Measurements from ENCODE around the gene LPAR1. TPM values are rescaled to one million over a fixed set of nuclear protein-coding genes. Genes with fewer than 3 reads are reported as not detected.

LPAR1 gene
- total RNA-seq, 1 experiment from 2014 or later = 4.9 TPM

- H3K27ac Mint-ChIP-seq = no peak overlapping the region
- peaks cover 11% of the 10 kb centered on the region; the same call in 1 of the 2 replicates for H3K4me1 Mint-ChIP-seq
- H3K36me3 Mint-ChIP-seq = no peaks in the 10 kb centered on the region
- TF ChIP-seq AR (CRISPR knock-in tag; IDR thresholded peaks at IDR 0.05) (no peak), SOX15 (CRISPR knock-in tag; IDR thresholded peaks at IDR 0.05) (no peak), EMX1 (CRISPR knock-in tag; IDR thresholded peaks at IDR 0.05) (no peak), ZNF396 (CRISPR knock-in tag; IDR thresholded peaks at IDR 0.05; ENCODE audit: borderline replicate concordance) (no peak), ZNF138 (CRISPR knock-in tag; conservative IDR thresholded peaks at IDR 0.05) (no peak), CBFB (CRISPR knock-in tag; IDR thresholded peaks at IDR 0.05; ENCODE audit: low read depth) (no peak), MYBL2 (CRISPR knock-in tag; IDR thresholded peaks at IDR 0.05) (no peak), SP1 (CRISPR knock-in tag; conservative IDR thresholded peaks at IDR 0.05) (no peak), PREB (CRISPR knock-in tag; IDR thresholded peaks at IDR 0.05; ENCODE audit: borderline replicate concordance) (no peak), TCF7 (CRISPR knock-in tag; IDR thresholded peaks at IDR 0.05; ENCODE audit: low read depth) (no peak), ETV6 (CRISPR knock-in tag; IDR thresholded peaks at IDR 0.05) (no peak), USF1 (CRISPR knock-in tag; IDR thresholded peaks at IDR 0.05) (no peak), NR2C2 (CRISPR knock-in tag; IDR thresholded peaks at IDR 0.05) (no peak), CDX4 (CRISPR knock-in tag; IDR thresholded peaks at IDR 0.05; ENCODE audit: borderline replicate concordance) (no peak)
- TF ChIP-seq, protein P1, sequence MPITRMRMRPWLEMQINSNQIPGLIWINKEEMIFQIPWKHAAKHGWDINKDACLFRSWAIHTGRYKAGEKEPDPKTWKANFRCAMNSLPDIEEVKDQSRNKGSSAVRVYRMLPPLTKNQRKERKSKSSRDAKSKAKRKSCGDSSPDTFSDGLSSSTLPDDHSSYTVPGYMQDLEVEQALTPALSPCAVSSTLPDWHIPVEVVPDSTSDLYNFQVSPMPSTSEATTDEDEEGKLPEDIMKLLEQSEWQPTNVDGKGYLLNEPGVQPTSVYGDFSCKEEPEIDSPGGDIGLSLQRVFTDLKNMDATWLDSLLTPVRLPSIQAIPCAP (CRISPR knock-in tag; IDR thresholded peaks at IDR 0.05) = no peak
- DNase-seq (ENCODE audit: low spot score) (no peak), ATAC-seq (no peak)
- H3K9me3 Mint-ChIP-seq = peaks cover 10% of the 10 kb centered on the region
- POLR2A ChIA-PET = no interaction called here
- H3K27me3 Mint-ChIP-seq (ENCODE audit: low read depth) = no peaks in the 10 kb centered on the region
- CTCF ChIA-PET = no interaction called here
- H3K4me3 Mint-ChIP-seq = no peak overlapping the region
Measured at GRCh38 chr9:111000202-111000601, 38.1 kb downstream of the LPAR1 start.

DNA sequence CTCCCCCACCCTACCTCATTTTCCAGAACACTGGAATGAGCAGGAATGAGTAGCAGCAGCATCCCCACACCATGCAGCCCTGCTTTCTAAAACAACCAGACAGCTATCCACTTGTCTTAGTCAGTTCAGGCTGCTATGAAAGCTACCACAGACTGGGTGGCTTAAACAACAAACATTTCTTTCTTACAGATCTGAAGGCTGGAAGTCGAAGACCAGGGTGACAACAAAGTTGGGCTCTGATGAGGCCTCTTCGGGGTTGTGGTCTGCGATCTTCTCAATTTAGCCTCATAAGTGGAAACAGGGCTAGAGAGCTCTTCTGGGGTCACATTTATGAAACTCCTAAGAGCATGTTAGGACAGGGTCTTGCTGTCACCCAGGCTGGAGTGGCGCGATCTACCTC lies 38.9 kb downstream of the LPAR1 start:
- Mint-ChIP-seq H3K4me3 (no peak overlapping the region), H3K27me3 (ENCODE audit: low read depth) (no peaks in the 10 kb centered on the region), H3K36me3 (no peaks in the 10 kb centered on the region), H3K27ac (no peak overlapping the region), H3K4me1 (peaks cover 14% of the 10 kb centered on the region; the same call in 1 of the 2 replicates), H3K9me3 (peaks cover 10% of the 10 kb centered on the region)
- no peak for ATAC-seq
- POLR2A ChIA-PET = no interaction called here
- CTCF ChIA-PET = no interaction called here
- TF ChIP-seq MAX (CRISPR knock-in tag; IDR thresholded peaks at IDR 0.05) (no peak), SMAD4 (CRISPR knock-in tag; IDR thresholded peaks at IDR 0.05) (no peak), CTCF (IDR thresholded peaks at IDR 0.05) (no peak), CREM (CRISPR knock-in tag; IDR thresholded peaks at IDR 0.05) (no peak), ATF1 (CRISPR knock-in tag; IDR thresholded peaks at IDR 0.05) (no peak)
- DNase-seq (ENCODE audit: low spot score) = no peak
